HG03575 (cell line): ENCODE data around the gene ZNF691.
"Not testable (repeated sequence)": the region's sequence is repeated elsewhere in the genome, so short reads cannot be mapped to it uniquely, and the experiment has no call there.

Source experiments
- ATAC-seq: cut with Tn5 transposase; IDR thresholded peaks from one replicate; pipeline ENCODE4 v1.9.1; 2021; ENCODE audit not compliant: unreplicated experiment, insufficient number of reproducible peaks, low FRiP score; ENCODE audit errors: extremely low read depth

Gene ZNF691

GRCh38 chr1:42851960-42852607, 5.7 kb downstream of the ZNF691 start:
- ATAC-seq: no peak

GRCh38 chr1:42852608-42852980, 6.2 kb downstream of the ZNF691 start:
- ATAC-seq: no peak

- no peak for ATAC-seq
Observed at GRCh38 chr1:42853116-42853884, 6.9 kb downstream of the ZNF691 start.

GRCh38 chr1:42856554-42856953, 10.1 kb downstream of the ZNF691 start:
- not testable (repeated sequence) for ATAC-seq

GRCh38 chr1:42859366-42859765, 13.0 kb downstream of the ZNF691 start:
- ATAC-seq: not testable (repeated sequence)

- ATAC-seq: no peak
Observed at GRCh38 chr1:42860339-42861013, 14.1 kb downstream of the ZNF691 start.

GRCh38 chr1:42861014-42861399, 14.6 kb downstream of the ZNF691 start:
- ATAC-seq: no peak

- no peak for ATAC-seq
Observed at GRCh38 chr1:42866549-42866948, 20.1 kb downstream of the ZNF691 start.

GRCh38 chr1:42868466-42868865, 22.1 kb downstream of the ZNF691 start:
- ATAC-seq: not testable (repeated sequence)

GRCh38 chr1:42869254-42869653, 22.8 kb downstream of the ZNF691 start:
- not testable (repeated sequence) for ATAC-seq

- ATAC-seq: not testable (repeated sequence)
Observed at GRCh38 chr1:42869751-42870150, 23.3 kb downstream of the ZNF691 start.

GRCh38 chr1:42873108-42873507, 26.7 kb downstream of the ZNF691 start:
- ATAC-seq: not testable (repeated sequence)

- no peak for ATAC-seq
Observed at GRCh38 chr1:42873670-42874069, 27.3 kb downstream of the ZNF691 start.

GRCh38 chr1:42876009-42876408, 29.6 kb downstream of the ZNF691 start:
- no peak for ATAC-seq

- no peak for ATAC-seq
Observed at GRCh38 chr1:42877380-42877779, 31.0 kb downstream of the ZNF691 start.

GRCh38 chr1:42880384-42880783, 34.0 kb downstream of the ZNF691 start:
- no peak for ATAC-seq

- ATAC-seq: no peak
Observed at GRCh38 chr1:42886046-42886739, 39.8 kb downstream of the ZNF691 start.

- ATAC-seq: no peak
Observed at GRCh38 chr1:42886800-42887199, 40.4 kb downstream of the ZNF691 start.

GRCh38 chr1:42887366-42887765, 41.0 kb downstream of the ZNF691 start:
- ATAC-seq: no peak
